ENCODE results near the gene CNEP1R1. TPM values are rescaled to one million over a fixed set of nuclear protein-coding genes. Genes with fewer than 3 reads are reported as not detected.
A peak's percentile ranks its signal among the peaks of the same experiment; 100 is the strongest.

CNEP1R1 gene
- total and polyA plus RNA-seq, 2 of the 4 experiments (the other 2 are of a cell fraction) = 16.1 to 22.0 TPM

- Histone ChIP-seq H4K8ac (ENCODE audit: low read depth in 2 of 2, low read length in 2 of 2) (peak overlapping the region; percentile 53 to 59; a peak in 2 of 4 replicates), H3K36me3 (ENCODE audit: control insufficient read depth, insufficient read depth, low read length) (peaks cover 4% of the 10 kb centered on the region), H3K9me1 (ENCODE audit: insufficient read depth, low read length) (no peaks in the 10 kb centered on the region), H2AFZ (replicated peaks; ENCODE audit: low read length, poor library complexity) (peak overlapping the region; percentile 97), H3K4me2 (ENCODE audit: low read depth, low read length) (peak overlapping the region; percentile 88), H2BK120ac (ENCODE audit: low read depth, low read length) (no peak overlapping the region), H2BK20ac (ENCODE audit: low read depth, low read length) (no peak overlapping the region), H3K9ac (ENCODE audit: low read depth, low read length) (peak overlapping the region; percentile 95), H2AK5ac (ENCODE audit: low read depth, low read length) (peak overlapping the region; percentile 7; the same call in 1 of the 2 replicates), H2AK9ac (replicated peaks; ENCODE audit: low read depth, low read length, poor library complexity) (peak overlapping the region; percentile 84), H3K79me1 (ENCODE audit: low read depth in 1 of 2, low read length in 2 of 2) (peaks cover 7 to 24% of the 10 kb centered on the region in 2 experiments; a peak in 3 of 4 replicates), H3K9me3 (ENCODE audit: control insufficient read depth, insufficient read depth, low read length) (no peaks in the 10 kb centered on the region), H3K4me1 (ENCODE audit: control insufficient read depth, insufficient read depth, low read length) (no peaks in the 10 kb centered on the region), H4K5ac (ENCODE audit: low read depth, low read length) (peak overlapping the region; percentile 40), H3K27ac (ENCODE audit: insufficient read depth, low read length) (peak overlapping the region; percentile 34), H3K4me3 (ENCODE audit: insufficient read depth, low read depth, low read length) (peak overlapping the region; percentile 100), H3K4ac (ENCODE audit: low read depth, low read length) (peak overlapping the region; percentile 71), H3K56ac (ENCODE audit: extremely low read depth, insufficient read depth, low read length) (no peak overlapping the region; the same call in 1 of the 2 replicates), H4K20me1 (ENCODE audit: insufficient read depth, low read length) (no peaks in the 10 kb centered on the region; the same call in 1 of the 2 replicates), H3K27me3 (ENCODE audit: control insufficient read depth, insufficient read depth, low read length) (peaks cover 2% of the 10 kb centered on the region; the same call in 1 of the 2 replicates), H3K23ac (ENCODE audit: low read depth, low read length) (peak overlapping the region; percentile 79), H2BK5ac (ENCODE audit: low read depth, low read length, poor library complexity, severe bottlenecking) (peak overlapping the region; percentile 51), H3K14ac (replicated peaks; ENCODE audit: low read depth, low read length) (peak overlapping the region; percentile 38), H2BK15ac (ENCODE audit: low read depth, low read length) (no peak overlapping the region), H3K18ac (ENCODE audit: low read depth, low read length) (no peak overlapping the region), H4K91ac (ENCODE audit: insufficient read depth, low read depth, low read length) (no peak overlapping the region; the same call in 1 of the 2 replicates)
- BruUV-seq (replicated peaks) = no TSS peak
- in situ Hi-C loops (cut with MboI; ENCODE audit: low sequenced_read_pairs) = no loop called here
- ChIA-PET POLR2A (ENCODE audit: unreplicated experiment) (interaction anchor here (0.5 kb wide), 1 partner anchor 1813 kb away, joined by 4 read pairs; no protein-coding TSS in a partner anchor), CTCF (interaction anchor here (0.5 to 4.1 kb wide), 33 partner anchors 8 to 1100 kb away, joined by 3 to 54 read pairs (median 3); no protein-coding TSS in a partner anchor)
- 9% methylated on average over 4 of the region's 17 CpGs; no CpG with 5 or more reads in 1 of the 2 experiments for WGBS, 2 experiments (ENCODE audit: extremely low coverage in 2 of 2, insufficient read length in 1 of 2)
- TF ChIP-seq RFX5 (IDR thresholded peaks at IDR 0.05; ENCODE audit: low read depth, low read length) = no peak
- TF ChIP-seq CHD1 (IDR thresholded peaks at IDR 0.05; ENCODE audit: low read depth, low read length) = no peak
- no peak for TF ChIP-seq MAZ (IDR thresholded peaks at IDR 0.05; ENCODE audit: borderline replicate concordance, low read depth, low read length)
- no peak for TF ChIP-seq RAD21 (IDR thresholded peaks at IDR 0.05; ENCODE audit: low read length)
- no peak for TF ChIP-seq FOS (IDR thresholded peaks at IDR 0.05; ENCODE audit: low read depth, low read length)
- TF ChIP-seq SMC3 (IDR thresholded peaks at IDR 0.05; ENCODE audit: low read depth, low read length) = no peak
- TF ChIP-seq RCOR1 (IDR thresholded peaks at IDR 0.05; ENCODE audit: insufficient replicate concordance, low read length) = no peak
- TF ChIP-seq, protein P1, sequence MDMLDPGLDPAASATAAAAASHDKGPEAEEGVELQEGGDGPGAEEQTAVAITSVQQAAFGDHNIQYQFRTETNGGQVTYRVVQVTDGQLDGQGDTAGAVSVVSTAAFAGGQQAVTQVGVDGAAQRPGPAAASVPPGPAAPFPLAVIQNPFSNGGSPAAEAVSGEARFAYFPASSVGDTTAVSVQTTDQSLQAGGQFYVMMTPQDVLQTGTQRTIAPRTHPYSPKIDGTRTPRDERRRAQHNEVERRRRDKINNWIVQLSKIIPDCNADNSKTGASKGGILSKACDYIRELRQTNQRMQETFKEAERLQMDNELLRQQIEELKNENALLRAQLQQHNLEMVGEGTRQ (IDR thresholded peaks at IDR 0.05; ENCODE audit: low read depth, low read length) = no peak
- TF ChIP-seq, protein P2, sequence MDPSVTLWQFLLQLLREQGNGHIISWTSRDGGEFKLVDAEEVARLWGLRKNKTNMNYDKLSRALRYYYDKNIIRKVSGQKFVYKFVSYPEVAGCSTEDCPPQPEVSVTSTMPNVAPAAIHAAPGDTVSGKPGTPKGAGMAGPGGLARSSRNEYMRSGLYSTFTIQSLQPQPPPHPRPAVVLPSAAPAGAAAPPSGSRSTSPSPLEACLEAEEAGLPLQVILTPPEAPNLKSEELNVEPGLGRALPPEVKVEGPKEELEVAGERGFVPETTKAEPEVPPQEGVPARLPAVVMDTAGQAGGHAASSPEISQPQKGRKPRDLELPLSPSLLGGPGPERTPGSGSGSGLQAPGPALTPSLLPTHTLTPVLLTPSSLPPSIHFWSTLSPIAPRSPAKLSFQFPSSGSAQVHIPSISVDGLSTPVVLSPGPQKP (IDR thresholded peaks at IDR 0.05; ENCODE audit: borderline replicate concordance, low read depth, low read length) = no peak
- no peak for TF ChIP-seq CTCF (conservative IDR thresholded peaks at IDR 0.05; ENCODE audit: low read depth, low read length)
- TF ChIP-seq BHLHE40 (IDR thresholded peaks at IDR 0.05; ENCODE audit: low read depth, low read length) = no peak
- dilution Hi-C loops (cut with HindIII; ENCODE audit: low sequenced_read_pairs, unreplicated experiment) = no loop called here
- DNase-seq (no peak), ATAC-seq (ENCODE audit: low read depth) (peak; percentile 4)
- intact Hi-C loops (cut with micrococcal nuclease) = loop anchor here (1.0 to 5.0 kb wide), 6 partner anchors 137 to 781 kb away; partner anchors contain the start of gene BRD7
Observed at GRCh38 chr16:50025537-50025931, 509 bp downstream of the CNEP1R1 start.
